DOHH2 (cell line): Measurements from ENCODE around the gene TAF5L.

Experiments
- H3F3A ChIP-seq: fragments of 200-600 bp; sonication (generic), shearing (Covaris generic); 2 replicates; pipeline ENCODE4 v1.6.0; 2016; ENCODE audit warnings: antibody characterized with exemption, mild to moderate bottlenecking; ENCODE audit not compliant: control insufficient read depth, insufficient read depth
- H3K27ac ChIP-seq: fragments of 200-600 bp; sonication (generic); 2 replicates; pipeline ENCODE4 v1.5.1; 2014; ENCODE audit warnings: low read depth, mild to moderate bottlenecking, low read length, moderate library complexity
- H3K27me3 ChIP-seq: fragments of 200-600 bp; sonication (generic); 2 replicates; pipeline ENCODE4 v1.6.1; 2014; ENCODE audit warnings: mild to moderate bottlenecking, low read length, mixed read lengths; ENCODE audit not compliant: control insufficient read depth
- H3K36me3 ChIP-seq: fragments of 200-600 bp; sonication (generic); 2 replicates; pipeline ENCODE4 v1.6.1; 2014; ENCODE audit warnings: mild to moderate bottlenecking, low read length, moderate library complexity, mixed read lengths; ENCODE audit not compliant: control insufficient read depth
- H3K4me1 ChIP-seq: fragments of 200-600 bp; sonication (generic); 2 replicates; pipeline ENCODE4 v1.6.1; 2014; ENCODE audit warnings: mild to moderate bottlenecking, low read length, mixed read lengths; ENCODE audit not compliant: control insufficient read depth
- H3K4me2 ChIP-seq: fragments of 200-600 bp; sonication (generic); 2 replicates; pipeline ENCODE4 v1.6.0; 2014; ENCODE audit warnings: mild to moderate bottlenecking, low read length, moderate library complexity
- H3K4me3 ChIP-seq: fragments of 200-600 bp; sonication (generic); 2 replicates; pipeline ENCODE4 v1.5.1; 2014; ENCODE audit warnings: mild to moderate bottlenecking, low read length, mixed read lengths
- H3K79me2 ChIP-seq: fragments of 200-600 bp; sonication (generic); 2 replicates; pipeline ENCODE4 v1.6.1; 2014; ENCODE audit warnings: mild to moderate bottlenecking, low read length, mixed read lengths; ENCODE audit not compliant: control insufficient read depth
- H3K9me2 ChIP-seq: fragments of 200-600 bp; sonication (generic); replicated peaks from 2 replicates; pipeline ENCODE4 v1.6.1; 2014; ENCODE audit warnings: mild to moderate bottlenecking, low read length, mixed read lengths; ENCODE audit not compliant: control insufficient read depth
- H3K9me3 ChIP-seq: fragments of 200-600 bp; sonication (generic); 2 replicates; pipeline ENCODE4 v1.6.1; 2014; ENCODE audit warnings: antibody characterized with exemption, low read length, mixed read lengths; ENCODE audit not compliant: control insufficient read depth, insufficient read depth
- H4K20me1 ChIP-seq: fragments of 200-600 bp; sonication (generic); 2 replicates; pipeline ENCODE4 v1.6.0; 2014; ENCODE audit warnings: low read depth, mild to moderate bottlenecking, antibody characterized with exemption, low read length, moderate library complexity; ENCODE audit not compliant: control insufficient read depth, insufficient read depth
- CTCF ChIP-seq: fragments of 200-600 bp; sonication (generic); IDR thresholded peaks from one replicate; pipeline ENCODE4 v1.5.1; 2014; ENCODE audit warnings: antibody characterized with exemption, mild to moderate bottlenecking, low read depth, low read length; ENCODE audit not compliant: poor library complexity, severe bottlenecking
- EZH2phosphoT487 ChIP-seq: fragments of 200-600 bp; sonication (generic); IDR thresholded peaks from 2 replicates; pipeline ENCODE4 v1.6.1; 2017; ENCODE audit warnings: borderline replicate concordance, mild to moderate bottlenecking, antibody characterized with exemption, low read length, moderate library complexity, mixed read lengths

TAF5L gene

GRCh38 chr1:229648406-229648805 is 22.5 kb upstream of the TAF5L start:
- TF ChIP-seq EZH2phosphoT487 (no peak), CTCF (no peak)

GRCh38 chr1:229645324-229645993 is 19.5 kb upstream of the TAF5L start:
- H3K79me2 ChIP-seq, result peaks cover 59% of the 10 kb centered on the region
- H3K4me3 ChIP-seq, result no peak overlapping the region
- H3K9me2 ChIP-seq, result no peaks in the 10 kb centered on the region
- H3K4me2 ChIP-seq, result no peak overlapping the region
- H3K36me3 ChIP-seq, result peaks cover 83% of the 10 kb centered on the region
- no peak overlapping the region for H3K27ac ChIP-seq
- TF ChIP-seq CTCF (no peak), EZH2phosphoT487 (no peak)
- no peaks in the 10 kb centered on the region for H3K27me3 ChIP-seq
- peaks cover 6% of the 10 kb centered on the region; the same call in 1 of the 2 replicates for H4K20me1 ChIP-seq
- no peaks in the 10 kb centered on the region for H3F3A ChIP-seq
- no peaks in the 10 kb centered on the region for H3K9me3 ChIP-seq
- peaks cover 32% of the 10 kb centered on the region for H3K4me1 ChIP-seq

More at GRCh38 chr1:229648406-229648805, 22.5 kb upstream of the TAF5L start:
- H4K20me1 ChIP-seq, result 0 out of 2 replicates have a peak, but pooled peaks cover 2% of the 10 kb centered on the region
- H3K36me3 ChIP-seq, result peaks cover 94% of the 10 kb centered on the region
- no peak overlapping the region for H3K27ac ChIP-seq
- peaks cover 14% of the 10 kb centered on the region for H3K4me1 ChIP-seq
- H3F3A ChIP-seq, result no peaks in the 10 kb centered on the region
- H3K9me3 ChIP-seq, result no peaks in the 10 kb centered on the region
- no peaks in the 10 kb centered on the region for H3K9me2 ChIP-seq
- peaks cover 30% of the 10 kb centered on the region for H3K79me2 ChIP-seq
- H3K4me2 ChIP-seq, result no peak overlapping the region
- H3K4me3 ChIP-seq, result no peak overlapping the region
- no peaks in the 10 kb centered on the region for H3K27me3 ChIP-seq

- H3K36me3 ChIP-seq, result peaks cover 84% of the 10 kb centered on the region
- H3K27me3 ChIP-seq, result no peaks in the 10 kb centered on the region
- no peaks in the 10 kb centered on the region for H3F3A ChIP-seq
- H3K9me2 ChIP-seq, result no peaks in the 10 kb centered on the region
- H4K20me1 ChIP-seq, result peaks cover 6% of the 10 kb centered on the region; the same call in 1 of the 2 replicates
- peak overlapping the region; percentile 50 for H3K4me2 ChIP-seq
- peaks cover 32% of the 10 kb centered on the region for H3K4me1 ChIP-seq
- H3K9me3 ChIP-seq, result no peaks in the 10 kb centered on the region
- peaks cover 70% of the 10 kb centered on the region for H3K79me2 ChIP-seq
- no peak for TF ChIP-seq CTCF
- no peak for TF ChIP-seq EZH2phosphoT487
- peak overlapping the region; percentile 27 for H3K27ac ChIP-seq
- peak overlapping the region; percentile 30 for H3K4me3 ChIP-seq
Observed at GRCh38 chr1:229643996-229644745, 18.2 kb upstream of the TAF5L start.
